Hippocampal formation (tissue), 2 donors: ENCODE measurements around the gene ATP6V0E2.
A peak's percentile ranks its signal among the peaks of the same experiment; 100 is the strongest.

Source experiments
- DNase-seq, 2 donors: peaks; one replicate each; lab custom pipeline; 2025; lab: John Stamatoyannopoulos, UW

ATP6V0E2 gene

DNA sequence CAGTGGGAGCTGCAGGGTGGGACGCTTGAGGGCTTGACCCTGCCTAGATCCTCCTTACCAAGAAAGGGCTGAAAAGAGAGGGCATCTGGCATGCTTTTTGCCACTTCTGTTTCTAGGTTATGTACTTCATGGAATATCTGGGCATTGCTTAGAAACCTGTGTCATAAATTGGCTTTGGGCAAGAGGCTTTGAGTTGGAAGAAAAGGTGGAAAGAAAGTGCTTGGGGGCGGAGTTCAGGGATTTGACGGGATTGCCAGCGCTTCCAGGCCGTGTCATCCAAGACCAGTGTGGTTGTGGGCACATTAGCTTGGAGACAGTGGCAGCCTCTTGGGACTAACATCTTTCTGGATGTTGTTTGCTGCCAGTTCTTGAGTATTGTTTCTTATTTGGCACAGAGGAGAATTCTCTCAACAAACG, 34.8 kb upstream of the ATP6V0E2 start:
- DNase-seq, result no peak

DNA sequence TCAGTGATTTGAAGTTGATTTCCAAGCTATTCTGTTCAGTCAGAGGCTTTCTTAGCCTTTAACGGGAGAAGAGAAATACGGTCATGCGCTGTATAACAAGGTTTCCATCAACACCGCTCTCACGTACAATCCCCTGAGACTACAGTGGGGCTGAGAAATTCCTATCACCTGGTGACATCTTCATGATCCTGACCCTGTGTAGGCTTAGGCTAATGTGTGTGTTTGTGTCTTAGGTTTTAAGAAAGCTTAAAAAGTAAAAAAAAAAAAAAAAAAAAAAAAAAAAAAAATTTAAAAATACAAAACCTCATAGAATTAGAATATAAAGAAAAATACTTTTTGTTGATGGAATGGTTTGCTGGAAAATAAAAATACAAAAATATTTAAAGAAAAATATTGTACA, 33.8 kb upstream of the ATP6V0E2 start:
- no peak for DNase-seq

DNA sequence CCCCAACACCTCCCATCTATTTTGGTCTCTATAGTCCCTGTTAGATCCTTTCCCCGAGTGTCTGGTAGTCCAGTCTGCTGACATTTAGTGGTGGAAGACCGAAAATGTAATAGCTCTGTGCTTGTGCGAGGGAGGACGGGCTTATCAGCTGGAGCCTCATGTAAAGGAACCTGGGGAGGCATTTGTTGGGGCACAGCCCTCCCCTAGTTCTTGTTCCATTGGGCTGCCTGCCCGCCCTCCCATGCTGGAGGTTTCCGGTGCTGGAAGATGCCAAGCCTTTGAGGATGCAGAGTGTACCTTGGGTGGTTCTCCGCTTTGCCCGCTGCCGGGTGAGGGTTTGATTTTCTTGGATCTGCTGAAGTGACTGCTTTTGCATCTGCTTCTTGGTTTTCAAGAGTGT, 30.2 kb upstream of the ATP6V0E2 start:
- no peak for DNase-seq

DNA sequence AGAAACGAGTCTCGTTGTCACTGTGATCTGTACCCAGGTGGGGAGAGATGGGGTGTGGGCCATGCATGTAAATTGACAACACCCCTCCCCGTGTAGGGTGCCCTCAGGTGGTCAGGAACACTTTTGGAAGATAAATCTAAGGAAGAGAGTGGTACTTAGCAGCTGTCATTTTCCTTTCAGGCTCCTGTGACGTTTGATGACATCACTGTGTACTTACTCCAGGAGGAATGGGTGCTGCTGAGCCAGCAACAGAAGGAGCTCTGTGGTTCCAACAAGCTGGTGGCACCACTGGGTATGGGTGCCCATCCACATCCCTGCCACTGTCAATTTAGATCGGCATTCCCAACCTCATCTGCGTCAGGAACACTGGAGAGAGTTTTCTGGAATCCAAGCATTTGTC, 29.3 kb upstream of the ATP6V0E2 start:
- DNase-seq, result no peak

DNA sequence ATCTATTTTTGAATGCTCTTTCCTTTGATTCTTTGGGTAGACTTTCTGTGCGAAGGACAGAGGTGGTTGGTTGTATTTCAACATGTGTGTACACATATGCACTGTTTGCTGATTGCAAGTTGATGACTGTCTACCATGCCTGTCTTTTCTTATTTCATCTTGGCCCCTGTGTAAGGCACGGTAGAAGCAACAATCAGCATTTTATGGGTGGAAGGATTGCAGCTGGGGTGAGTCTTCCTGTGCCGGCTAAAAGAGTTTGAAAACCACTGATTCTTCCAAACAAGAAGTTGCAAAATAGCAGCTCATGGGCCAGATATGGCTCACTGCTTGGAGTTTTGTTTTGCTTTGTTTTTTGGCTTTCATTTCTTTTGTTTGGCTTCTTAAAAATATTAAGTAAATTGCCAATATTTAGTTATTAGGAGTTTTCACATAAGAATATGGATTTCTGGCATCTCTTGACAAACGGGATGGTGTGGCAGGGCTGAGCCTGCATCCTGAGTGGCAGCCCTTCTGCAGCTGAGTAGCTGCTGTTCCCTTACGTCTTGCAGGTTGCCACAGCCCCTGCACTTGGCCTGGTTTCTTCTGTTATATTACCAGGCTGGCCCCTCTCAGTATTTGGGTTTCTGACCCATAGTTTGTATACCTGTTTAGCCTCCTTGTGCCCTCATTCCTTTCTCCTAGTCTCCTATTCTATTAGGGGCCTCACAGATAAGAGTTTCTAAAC, 28.4 kb upstream of the ATP6V0E2 start:
- no peak for DNase-seq

DNA sequence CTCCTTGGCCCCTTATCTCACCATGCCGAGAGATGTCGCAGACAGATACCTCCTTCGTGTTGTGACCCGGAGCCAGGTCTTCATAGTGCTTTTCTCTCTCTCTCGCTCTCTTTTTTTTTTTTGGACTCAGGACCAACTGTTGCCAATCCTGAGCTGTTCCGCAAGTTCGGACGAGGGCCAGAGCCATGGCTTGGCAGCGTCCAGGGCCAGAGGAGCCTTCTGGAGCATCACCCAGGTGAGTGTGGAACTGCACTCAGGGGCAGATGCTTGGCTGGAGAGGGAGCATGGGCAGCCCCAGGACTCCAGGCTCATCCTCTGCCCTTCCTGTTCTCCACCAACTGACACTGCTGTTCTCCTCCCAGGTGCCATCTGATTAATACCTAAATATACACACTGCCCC, 27.7 kb upstream of the ATP6V0E2 start:
- DNase-seq, result no peak

DNA sequence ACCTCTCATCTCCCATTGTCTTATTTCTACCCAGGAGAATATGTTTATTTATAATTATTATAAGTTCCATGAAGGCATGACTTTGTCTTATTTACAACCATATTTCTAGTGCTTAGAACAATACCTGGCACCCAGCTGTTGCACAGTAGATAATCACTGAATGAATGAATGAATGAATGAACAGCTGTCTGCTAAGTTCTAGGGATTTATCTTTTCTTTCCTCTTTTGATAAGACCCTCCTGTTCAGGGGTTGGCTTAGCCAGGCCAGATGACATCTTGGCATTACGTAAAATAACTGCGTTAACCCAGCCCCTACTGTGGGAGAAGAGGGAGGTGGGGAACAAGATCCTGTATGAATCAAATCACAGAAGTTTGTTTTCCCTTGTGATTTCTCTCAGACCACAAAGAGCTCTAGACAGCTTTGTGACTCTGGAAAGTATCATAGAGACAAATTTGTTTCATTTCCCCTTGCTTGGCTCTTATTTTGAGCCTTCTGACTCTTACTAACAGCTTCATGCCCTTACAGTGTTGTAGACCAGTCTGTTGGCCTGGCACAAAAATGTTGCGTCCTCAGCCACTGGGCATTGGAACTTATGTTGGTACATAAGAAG, 27.2 kb upstream of the ATP6V0E2 start:
- no peak for DNase-seq

DNA sequence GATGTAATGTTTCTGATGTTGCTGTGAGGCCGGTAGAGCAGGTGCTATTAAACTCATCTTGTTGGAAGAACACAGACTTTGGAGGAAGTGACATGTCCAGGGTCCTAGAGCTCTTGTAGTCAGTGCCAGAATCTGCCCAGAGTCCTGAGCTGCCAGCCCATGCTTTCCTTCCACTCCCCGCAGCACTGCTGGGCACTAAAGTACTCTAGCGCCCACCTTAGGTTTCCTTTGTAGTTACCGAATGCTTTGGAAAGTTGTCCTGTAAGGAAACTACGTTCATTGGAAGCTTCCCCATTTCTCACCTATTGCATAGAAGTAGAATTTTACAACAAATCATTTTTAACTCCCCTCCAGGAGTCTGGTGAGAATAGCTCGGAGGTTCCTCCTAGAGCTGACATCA, 24.6 kb upstream of the ATP6V0E2 start:
- DNase-seq, result no peak

DNA sequence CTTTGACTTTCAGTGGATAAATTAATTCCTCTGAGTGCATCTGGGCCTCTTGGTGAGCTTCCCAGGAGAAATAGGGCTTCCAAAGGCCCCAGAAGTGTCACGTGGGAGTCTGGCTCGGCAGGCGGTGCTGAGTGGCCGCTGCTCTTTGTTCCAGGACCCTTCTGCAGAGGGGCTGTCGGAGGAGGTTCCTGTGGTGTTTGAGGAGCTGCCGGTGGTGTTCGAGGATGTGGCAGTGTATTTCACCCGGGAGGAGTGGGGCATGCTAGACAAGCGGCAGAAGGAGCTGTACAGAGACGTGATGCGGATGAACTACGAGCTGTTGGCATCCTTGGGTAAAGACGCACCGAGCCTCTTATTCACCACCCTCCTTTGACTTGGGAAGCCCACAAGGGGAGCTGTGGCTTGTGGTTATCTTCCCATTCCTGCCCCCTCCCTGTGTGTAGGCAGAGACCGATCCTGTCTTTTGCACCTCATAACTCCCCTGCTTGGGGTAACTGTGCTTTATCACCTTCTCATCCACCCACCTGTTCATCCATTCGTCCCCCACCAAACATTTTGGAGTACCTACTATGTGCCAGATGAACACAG, 23.7 kb upstream of the ATP6V0E2 start:
- DNase-seq, result peak in 1 of 2 donors; percentile 33

DNA sequence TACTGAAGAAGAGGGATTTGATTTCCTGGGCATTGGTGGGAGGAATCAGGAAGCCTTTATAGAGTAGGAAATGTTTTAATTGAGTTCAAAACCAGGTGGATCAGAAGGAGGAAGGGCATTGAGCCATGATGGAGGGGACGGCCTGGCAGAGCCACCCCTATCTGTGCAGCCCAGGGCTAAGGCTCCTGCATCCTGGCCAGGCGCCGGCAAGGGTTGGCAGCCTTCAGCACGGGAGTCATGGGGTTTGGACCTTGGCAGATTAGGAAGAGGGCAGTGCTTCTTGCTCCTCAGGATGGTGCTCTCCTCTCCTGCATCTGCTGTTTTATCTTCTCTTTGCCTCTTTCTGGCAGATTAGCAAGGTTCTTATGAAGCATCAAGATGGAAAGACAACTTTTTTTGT, 23.1 kb upstream of the ATP6V0E2 start:
- DNase-seq, result no peak

DNA sequence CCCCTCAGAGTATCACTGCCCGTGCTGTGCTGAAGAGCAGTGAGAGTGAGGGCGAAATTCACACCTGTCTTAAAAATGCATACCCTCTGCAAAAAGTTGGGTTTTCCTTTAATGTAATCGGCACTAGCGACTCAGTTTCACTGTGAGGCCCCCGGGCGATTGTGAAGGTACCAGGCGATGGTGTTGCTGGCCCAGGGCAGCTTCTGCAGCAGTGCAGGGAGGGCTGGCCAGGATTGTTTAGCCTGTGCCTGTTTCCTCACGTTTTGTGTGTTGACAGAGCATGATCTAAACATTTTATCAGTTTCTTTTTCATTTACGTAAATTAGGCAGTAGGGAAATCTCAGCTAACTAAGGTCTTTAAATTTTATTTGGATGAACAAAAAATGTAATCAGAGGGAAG, 22.3 kb upstream of the ATP6V0E2 start:
- no peak for DNase-seq

DNA sequence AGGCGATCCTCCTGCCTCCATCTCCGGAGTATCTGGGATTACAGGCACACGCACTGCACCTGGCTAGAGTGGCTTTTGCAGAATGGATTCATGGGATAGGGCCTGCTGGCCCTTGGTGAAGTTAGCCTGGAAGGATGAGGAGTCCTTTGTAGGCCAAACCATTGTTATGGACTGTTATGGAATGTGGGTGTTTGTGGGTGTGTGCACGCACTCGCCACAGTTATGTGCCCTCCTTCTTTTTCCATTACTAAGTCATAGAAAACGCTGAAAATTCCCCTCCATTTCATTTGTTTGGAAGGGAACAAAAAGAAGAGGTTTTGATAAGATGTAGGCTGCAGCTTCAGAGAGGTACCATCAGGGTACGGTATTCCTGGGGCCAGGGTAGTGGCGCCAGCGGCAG, 20.6 kb upstream of the ATP6V0E2 start:
- DNase-seq, result no peak

DNA sequence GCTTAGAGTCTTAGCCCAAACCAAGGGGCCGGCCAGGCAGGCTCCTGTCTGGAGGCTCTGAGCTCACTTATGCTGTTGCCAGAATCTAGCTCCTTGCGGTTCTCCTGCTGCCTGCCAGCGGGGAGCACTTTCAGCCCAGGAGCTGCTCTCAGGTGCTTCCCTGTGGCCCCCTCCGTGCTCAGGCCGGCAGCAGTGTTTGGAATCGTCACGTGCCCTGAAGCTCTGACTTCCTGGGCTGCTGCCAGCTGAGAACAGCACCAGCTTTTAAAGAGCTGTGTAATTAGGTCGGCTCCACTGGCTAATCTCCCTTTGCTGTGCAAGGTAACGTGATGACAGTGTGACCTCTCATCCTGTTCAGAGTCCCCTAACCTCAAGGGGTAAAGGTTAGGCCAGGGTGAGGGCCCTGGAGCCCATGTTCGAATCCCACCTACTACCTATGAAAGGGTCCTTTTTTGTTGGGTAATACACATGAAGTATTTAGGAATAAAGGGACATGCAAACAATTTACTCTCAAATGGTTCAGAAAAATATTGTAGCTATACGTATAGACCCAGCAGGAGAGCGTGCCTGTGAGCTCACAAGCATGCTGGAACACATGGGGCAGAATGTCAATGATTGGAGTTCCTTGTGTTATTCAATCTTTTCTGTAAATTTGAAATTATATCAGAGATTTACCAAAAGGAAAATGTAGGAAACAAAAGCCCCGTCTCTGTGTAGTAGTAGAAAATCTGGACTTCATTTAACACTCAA, 19.0 kb upstream of the ATP6V0E2 start:
- no peak for DNase-seq

DNA sequence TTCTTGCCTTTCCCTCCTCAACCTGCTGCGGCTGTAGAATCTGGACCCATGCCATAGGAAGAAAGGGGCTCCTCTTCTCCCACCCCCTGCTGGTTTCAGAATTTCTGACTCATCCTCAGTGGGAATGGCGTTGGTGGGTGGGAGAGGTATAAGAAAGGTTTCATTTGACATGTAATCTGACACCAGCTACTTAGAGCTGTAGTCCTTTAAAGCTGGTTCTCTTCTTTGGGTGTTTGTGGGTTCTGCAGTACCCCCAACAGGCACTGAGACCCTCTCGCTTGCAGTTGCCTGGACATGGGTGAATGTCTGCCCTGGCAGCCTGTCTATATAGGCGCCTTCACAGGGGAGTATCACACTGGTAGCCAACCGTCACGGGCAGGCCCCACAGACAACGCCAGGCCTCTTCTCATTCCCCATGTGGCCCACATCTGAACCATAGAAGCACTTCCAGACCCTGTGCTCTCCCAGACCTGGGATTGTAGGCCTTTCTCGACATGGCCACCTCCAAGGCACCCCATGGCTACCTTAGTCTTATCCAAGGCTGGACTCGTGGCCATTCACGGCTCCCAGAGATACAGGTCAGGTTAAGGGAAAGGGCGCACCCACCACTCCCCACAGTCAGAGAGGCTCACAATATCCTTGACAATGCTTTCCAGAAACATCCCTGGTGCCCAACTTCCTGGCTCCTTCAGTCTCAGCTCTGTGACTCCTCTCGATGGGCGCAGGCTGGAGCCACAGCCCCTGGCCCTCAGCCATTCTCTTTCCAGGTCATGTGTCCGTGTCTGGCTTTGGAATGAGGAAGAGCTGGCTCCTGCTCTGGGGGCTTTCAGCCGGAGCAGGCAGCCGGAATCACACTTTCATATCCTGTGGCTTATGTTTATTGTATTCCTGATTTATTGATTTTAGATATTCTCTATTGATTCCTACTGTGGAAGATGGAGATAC, 18.1 kb upstream of the ATP6V0E2 start:
- DNase-seq, result no peak

DNA sequence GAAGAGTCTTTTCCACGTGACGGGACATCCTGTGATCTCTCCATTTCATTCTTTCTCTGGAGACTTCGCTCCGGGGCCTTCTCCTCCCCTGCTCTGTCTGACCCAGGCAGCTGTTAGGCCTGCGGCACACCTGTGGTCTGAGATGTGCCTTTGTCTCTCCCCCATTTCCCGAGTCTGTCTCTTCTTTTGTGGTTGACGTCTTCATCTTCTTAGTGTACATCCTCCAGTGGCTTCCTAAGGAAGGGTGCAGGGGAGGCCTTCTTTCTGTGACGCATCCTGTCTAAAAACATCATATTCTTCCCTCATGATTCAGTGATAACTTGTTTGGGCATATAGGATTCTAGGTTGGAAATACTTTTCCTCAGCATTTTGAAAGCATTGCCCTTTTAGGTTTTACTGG, 17.2 kb upstream of the ATP6V0E2 start:
- DNase-seq, result no peak

DNA sequence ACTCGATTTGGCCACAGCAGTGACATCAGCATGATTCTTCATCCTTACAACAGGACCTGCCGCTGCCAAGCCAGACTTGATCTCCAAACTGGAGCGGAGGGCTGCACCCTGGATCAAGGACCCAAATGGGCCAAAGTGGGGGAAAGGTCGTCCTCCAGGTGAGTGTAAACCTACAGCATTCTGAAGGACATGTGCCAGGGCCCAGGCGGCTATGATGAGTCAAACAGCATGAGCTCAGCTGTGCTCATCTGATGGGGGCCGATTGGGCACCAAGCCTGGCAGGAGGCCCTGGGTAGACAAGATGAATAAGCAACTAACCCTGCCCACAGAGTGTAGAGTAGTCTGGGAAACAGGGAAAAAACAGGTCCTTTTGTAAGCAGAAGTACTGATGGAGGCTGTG, 14.4 kb upstream of the ATP6V0E2 start:
- DNase-seq, result no peak

DNA sequence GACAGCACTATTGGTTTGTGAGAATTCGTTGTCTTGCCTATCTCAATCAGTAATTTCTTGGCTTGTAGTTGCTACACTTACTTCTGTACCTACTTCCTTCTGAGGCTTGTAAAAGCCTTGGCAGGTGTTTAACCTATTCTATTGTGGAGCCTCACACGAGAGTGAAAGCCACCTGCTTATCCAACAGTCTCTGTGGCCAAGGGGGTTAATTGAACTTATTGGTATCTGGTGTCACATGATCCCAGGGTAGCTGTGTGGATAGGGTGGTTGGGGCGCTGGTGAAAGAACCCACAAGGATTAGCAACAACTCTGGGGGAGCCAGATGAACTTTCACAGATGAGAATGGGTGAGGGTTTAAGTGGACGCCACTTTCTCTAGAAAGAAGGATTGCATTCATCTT, 13.9 kb upstream of the ATP6V0E2 start:
- no peak for DNase-seq

DNA sequence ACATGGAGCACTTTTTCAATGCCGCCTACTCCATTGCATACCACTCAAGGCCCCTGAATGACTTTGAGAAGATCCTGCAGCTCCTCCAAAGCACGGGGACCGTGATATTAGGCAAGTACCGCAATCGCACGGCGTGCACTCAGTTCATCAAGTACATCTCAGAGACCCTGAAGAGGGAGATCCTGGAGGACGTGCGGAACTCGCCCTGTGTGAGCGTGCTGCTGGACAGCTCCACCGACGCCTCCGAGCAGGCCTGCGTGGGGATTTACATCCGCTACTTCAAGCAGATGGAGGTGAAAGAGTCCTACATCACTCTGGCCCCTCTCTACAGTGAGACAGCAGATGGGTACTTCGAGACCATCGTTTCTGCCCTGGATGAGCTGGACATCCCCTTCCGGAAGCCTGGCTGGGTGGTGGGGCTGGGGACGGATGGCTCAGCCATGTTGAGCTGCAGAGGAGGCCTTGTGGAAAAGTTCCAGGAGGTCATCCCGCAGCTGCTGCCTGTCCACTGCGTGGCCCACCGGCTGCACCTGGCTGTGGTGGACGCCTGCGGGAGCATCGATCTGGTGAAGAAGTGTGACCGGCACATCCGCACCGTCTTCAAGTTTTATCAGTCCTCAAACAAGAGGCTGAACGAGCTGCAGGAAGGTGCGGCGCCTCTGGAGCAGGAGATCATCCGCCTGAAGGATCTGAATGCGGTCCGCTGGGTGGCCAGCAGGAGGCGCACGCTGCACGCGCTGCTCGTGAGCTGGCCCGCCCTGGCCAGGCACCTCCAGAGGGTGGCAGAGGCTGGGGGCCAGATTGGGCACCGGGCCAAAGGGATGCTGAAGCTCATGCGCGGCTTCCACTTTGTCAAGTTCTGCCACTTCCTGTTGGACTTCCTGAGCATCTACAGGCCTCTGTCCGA, 12.7 kb upstream of the ATP6V0E2 start:
- DNase-seq, result no peak

DNA sequence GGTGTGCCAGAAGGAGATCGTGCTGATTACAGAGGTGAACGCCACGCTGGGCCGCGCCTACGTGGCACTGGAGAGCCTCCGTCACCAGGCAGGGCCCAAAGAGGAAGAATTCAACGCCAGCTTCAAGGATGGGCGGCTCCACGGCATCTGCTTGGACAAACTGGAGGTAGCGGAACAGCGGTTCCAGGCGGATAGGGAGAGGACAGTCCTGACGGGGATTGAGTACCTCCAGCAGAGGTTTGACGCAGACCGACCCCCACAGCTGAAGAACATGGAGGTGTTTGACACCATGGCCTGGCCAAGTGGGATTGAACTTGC, 12.1 kb upstream of the ATP6V0E2 start:
- no peak for DNase-seq

DNA sequence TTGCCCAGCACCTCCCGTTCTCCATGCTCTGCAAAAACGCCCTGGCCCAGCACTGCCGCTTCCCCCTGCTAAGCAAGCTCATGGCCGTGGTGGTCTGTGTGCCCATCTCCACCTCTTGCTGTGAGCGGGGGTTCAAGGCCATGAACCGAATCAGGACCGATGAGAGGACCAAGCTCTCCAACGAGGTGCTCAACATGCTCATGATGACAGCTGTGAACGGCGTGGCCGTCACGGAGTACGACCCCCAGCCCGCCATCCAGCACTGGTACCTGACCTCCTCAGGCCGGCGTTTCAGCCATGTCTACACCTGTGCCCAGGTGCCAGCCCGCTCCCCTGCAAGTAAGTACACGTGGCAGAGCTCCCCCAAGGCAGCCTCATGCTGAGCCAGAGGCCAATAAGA, 11.6 kb upstream of the ATP6V0E2 start:
- no peak for DNase-seq

DNA sequence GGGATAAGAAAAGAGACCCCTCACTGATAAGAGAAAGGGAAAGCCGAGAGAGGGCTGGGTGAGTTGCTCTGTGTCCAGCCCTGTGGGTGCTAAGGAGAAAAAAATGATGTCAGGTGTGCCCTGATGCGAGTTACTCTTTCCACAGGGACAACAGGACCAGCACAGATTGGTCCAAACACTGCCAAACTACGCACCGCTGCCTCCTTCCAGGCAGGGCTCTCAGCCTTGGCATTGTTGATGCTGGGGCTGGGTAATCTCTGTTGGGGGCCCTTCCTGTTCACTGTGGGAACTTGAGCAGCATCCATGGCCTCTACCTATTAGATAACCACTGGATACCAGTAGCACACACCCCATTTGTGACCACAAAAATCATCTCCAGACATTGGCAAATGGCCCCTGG, 10.3 kb upstream of the ATP6V0E2 start:
- no peak for DNase-seq
